Measurements from ENCODE around the gene KBTBD12.

Gene KBTBD12

GRCh38 chr3:127985655-127986225 lies 70.7 kb downstream of the KBTBD12 start:
- DNase-seq (ENCODE audit: low spot score), result no peak

DNA sequence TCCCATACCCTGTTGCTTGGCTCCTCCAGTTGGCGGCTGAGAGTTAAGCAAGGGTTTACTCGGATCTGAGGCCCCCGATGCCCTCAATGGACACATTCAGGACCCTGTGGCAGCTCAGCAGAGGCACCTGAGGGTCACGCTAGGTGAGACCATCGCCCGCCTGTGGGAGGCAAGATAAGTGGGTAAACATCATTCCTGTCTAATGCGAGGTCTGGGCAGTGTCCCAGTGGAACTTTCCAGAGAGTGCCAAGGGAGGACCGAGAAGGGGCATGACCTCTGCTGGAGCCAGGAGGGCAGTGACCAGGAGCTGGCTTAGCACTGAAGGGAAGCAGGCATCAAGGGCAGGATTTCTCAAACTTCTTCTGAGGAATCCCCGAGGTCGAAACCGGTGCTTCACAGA lies 71.8 kb downstream of the KBTBD12 start:
- DNase-seq (ENCODE audit: low spot score), result no peak

- DNase-seq (ENCODE audit: low spot score), result no peak
These were observed 72.4 kb downstream of the KBTBD12 start for GRCh38 chr3:127987309-127987995.

DNA sequence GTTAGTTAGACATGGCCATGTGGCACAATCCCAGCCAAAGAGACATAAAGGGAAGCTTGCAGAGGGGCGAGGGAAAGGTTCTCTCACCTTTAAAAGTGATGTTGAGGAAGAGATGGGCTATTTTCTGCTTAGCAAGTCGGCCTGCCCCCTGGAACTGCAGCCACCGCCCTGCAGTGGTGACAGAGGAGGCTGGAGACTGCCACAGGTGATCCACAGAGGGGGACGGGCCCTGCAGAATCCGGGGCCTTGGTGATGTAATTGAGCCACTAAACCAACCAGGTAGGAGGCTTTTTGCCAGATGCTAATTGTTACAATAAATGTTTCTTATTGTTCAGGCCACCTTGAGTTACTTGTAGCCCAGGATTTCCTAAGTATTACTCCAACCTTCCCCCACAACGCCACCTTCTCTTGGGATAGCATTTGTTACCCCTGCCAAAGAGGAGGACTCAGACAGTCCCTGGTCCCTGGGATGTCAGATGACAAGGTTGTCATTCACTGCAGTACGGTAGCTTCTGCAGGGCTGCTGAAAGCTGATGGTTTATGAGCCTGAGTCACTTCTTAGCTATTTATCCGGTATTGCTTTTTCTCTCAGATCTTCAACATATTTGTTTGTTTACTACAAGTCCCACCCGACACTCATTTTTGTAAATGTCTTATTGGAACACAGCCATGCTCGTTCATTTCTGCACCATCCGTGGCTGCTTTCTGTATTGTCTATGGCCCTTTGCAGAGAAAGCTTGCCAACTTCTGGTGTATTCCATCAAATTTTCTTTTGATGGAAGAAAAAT lies 73.9 kb downstream of the KBTBD12 start:
- no peak for DNase-seq (ENCODE audit: low spot score)

DNA sequence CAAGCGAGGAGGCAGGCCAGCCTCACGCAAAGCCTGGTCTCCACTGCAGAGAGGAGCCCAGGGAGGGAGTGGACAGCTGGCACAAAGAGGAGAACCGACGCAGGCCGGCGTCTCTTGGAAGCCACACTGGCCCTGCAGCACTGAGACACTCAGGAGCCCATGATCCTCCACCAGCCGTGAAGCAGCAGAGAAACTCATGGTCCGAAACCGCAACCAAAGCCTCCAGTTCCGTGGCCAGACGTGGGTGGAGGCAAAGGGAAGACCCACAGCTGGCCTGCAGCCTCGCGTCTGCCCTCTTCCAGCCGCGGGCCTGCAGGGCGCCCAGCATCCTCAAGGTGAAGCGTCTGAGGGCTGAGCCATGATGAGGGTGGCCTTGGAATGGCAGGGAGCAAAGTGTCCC lies 75.0 kb downstream of the KBTBD12 start:
- DNase-seq (ENCODE audit: low spot score), result no peak

- no peak for DNase-seq (ENCODE audit: low spot score)
These were observed 75.4 kb downstream of the KBTBD12 start for GRCh38 chr3:127990461-127990860.

- DNase-seq (ENCODE audit: low spot score), result no peak
These were observed 76.2 kb downstream of the KBTBD12 start for GRCh38 chr3:127991251-127991650.

GRCh38 chr3:127991681-127992080 lies 76.6 kb downstream of the KBTBD12 start:
- no peak for DNase-seq (ENCODE audit: low spot score)

GRCh38 chr3:127992127-127992526 lies 77.1 kb downstream of the KBTBD12 start:
- no peak for DNase-seq (ENCODE audit: low spot score)

DNA sequence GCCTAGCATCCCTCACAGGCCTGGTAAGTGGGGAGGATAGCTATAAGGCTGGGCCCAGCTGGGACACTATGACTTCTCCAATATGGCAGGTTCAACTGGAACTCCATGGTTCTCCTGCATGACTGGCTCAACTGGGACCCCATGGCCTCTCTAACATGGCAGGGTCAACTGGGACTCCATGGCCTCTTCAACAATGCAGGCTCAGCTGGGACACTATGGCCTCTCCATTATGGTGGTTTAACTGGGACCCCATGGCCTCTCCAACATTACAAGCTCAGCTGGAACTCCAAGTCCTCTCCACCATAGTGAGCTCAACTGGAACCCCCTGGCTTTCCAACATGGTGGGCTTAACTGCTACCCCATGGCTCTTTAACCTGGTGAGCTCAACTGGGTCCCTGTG lies 79.0 kb downstream of the KBTBD12 start:
- no peak for DNase-seq (ENCODE audit: low spot score)

DNA sequence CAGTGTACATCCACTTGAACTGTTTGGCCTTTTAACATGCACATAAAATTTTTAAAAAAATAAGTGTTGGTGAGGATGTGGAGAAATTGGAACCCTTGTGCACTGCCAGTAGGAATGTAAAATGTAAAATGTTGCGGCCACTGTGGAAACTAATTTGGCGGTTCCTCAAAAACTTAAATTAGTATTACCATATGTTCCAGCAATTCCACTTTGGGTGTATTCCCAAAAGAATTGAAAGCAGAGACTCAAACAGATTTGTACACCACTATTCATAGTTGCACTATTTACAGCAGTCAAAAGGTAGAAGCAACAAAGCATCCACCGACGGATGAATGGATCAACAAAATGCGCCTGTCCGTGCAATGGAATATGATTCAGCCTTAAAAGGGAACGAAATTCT lies 82.0 kb downstream of the KBTBD12 start:
- no peak for DNase-seq (ENCODE audit: low spot score)

DNA sequence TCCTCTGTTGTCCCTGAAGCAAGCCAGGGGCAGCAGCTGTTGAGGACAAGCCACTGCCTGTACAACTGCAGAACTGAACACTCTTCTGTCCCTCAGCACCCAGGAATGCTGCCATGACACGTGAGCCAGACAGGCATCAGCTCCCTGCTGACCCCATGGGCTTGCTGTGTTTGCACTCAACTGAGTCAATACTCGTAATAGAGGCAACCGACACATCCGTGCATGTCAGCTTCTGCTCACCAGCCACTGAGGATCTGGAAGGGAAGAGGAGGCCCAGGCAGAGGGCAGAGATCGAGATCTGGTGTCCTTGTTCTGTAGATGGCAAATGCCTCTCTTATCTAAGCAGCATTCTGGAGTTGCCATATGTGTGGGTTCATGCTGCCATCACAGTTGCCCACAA lies 82.9 kb downstream of the KBTBD12 start:
- no peak for DNase-seq (ENCODE audit: low spot score)

GRCh38 chr3:127998596-127998995 lies 83.6 kb downstream of the KBTBD12 start:
- no peak for DNase-seq (ENCODE audit: low spot score)

- no peak for DNase-seq (ENCODE audit: low spot score)
These were observed 84.6 kb downstream of the KBTBD12 start for GRCh38 chr3:127999509-128000106.

DNA sequence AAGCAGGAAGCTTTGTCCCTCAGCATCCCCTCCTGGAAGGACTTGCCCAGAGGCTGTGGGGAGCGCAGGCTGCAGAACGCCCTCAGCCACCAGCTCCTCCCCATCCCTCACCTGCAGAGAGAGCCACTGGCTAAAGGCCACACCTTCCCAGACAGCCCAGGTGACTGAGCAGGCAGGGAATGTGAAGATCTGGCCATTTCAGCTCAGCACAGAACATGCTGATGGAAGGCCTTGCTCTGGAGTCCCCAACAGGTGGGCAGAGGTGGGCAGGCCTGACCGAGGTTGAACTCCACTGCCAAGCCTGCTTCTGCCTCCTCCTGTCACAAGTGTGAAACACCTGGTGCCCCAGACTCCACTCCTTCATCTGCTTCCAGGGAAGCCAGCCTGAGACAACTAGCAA lies 86.5 kb downstream of the KBTBD12 start:
- DNase-seq (ENCODE audit: low spot score), result no peak

DNA sequence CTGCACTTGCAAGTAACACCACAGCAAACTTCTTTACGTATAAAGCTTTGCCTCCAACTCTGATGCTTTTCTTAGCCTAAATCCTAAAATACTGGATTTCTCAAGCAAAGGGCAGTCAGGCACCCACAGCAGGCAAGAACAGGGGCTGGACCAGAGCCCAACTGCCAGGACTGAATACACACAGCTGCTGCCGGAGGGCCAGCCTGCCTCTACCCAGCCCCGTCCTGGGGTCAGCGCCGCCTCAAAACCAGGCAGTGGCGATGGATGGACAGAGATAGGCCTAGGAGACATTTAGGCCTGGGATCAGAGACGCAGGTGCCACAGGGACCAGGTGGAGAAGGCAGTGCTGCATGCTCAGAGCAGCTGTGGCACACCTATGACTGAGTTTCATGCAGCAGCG lies 89.6 kb downstream of the KBTBD12 start:
- no peak for DNase-seq (ENCODE audit: low spot score)

DNA sequence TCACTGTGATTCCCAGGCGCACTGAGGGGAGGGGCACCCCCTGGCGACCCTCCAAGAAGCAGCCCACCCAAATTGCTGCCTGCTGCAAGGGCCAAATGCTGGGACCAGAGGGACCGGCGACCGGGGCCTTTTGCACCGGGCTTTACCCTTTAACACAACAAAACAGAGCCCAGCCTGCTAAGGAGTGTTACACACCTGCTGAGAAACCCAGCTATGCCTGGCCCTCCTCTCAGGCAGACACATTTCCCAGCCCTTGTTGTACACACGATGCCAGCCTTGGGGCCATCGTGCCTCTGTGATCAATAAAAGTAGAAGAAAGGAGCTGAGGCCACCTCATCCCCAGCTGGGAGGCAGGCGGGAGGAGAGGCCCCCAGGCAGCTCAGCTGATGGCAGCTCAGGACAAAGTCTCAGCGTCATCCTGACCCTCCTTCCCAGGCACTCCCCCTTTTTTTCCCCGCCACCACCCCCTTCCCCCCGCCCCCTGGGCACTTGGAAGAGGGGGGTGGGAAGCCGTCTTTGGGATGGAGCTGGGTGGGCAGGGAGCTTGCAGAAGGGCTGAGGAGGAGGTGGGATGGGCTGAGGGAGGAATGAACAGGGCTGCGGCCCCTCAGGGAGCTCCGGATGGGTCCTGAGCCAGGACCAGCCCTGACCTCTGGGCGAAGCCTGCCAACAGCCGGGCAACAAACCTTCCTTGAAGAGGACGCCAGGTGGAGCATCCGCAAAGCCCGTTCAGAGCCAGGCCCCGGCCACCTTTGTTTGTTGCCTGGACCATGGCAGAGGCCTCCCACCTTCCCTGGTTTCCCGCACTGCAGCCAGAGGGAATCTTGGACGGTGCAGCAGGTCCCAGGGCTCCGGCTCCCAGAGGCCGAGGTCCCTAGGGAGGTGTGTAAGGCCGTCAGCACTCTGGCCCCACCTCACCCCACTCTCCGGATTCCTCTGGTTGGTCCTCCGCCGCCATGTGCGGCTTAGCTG lies 91.3 kb downstream of the KBTBD12 start:
- DNase-seq (ENCODE audit: low spot score), result no peak

- DNase-seq (ENCODE audit: low spot score), result no peak
These were observed 92.0 kb downstream of the KBTBD12 start for GRCh38 chr3:128007033-128007424.

- DNase-seq (ENCODE audit: low spot score), result no peak
These were observed 95.2 kb downstream of the KBTBD12 start for GRCh38 chr3:128009952-128010846.

DNA sequence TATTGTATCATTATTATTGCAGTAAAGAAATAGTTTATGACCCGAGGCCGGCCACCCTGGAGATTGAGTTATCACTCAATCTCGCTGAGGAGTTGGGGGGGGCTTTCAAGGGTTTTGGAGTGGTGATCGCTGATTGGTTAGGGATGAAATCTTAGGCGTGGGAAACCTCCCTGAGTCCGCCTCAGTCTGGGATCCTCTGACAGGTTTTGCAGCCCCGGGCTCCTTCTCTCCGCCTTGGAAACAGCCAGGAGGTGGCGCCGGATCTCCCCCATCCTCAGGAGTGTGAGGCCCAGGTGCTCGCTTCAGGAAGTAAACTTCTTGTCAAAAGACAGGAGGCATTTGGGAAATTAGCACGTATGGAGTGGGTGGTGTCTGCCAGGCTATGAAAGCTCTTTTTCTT lies 96.1 kb downstream of the KBTBD12 start:
- DNase-seq (ENCODE audit: low spot score), result no peak

DNA sequence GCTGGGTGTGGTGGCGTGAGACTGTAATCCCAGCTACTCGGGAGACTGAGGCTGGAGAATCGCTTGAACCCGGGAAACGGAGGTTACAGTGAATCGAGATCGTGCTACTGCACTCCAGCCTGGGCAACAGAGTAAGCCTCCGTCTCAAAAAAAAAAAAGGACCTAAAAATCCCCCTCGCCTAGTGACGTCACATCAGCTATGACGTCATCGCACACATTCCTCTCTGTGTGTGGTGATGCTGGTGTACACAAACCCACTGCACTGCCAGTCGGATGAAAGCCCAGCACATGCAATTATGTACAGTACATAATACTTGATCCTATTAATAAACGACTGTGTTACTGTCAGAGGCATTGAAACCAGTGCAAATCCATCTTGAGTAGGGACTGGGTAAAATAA lies 97.0 kb downstream of the KBTBD12 start:
- no peak for DNase-seq (ENCODE audit: low spot score)

All from germinal center (tissue), 1 donor.